Left lung (tissue), 10 donors: ENCODE results near the gene SMARCAD1. TPM values are rescaled to one million over a fixed set of nuclear protein-coding genes. Genes with fewer than 3 reads are reported as not detected.
"Not testable (repeated sequence)": the region's sequence is repeated elsewhere in the genome, so short reads cannot be mapped to it uniquely, and the experiment has no call there.

Source experiments
- ATAC-seq: fragments of 200-7000 bp; cut with Tn5 transposase; one replicate; pipeline ENCODE4 v1.9.1; 2020; ENCODE audit warnings: moderate library complexity
- DNase-seq, 4 donors: peaks; one replicate each; pipeline ENCODE4 v3.0.0-alpha.2; 2013 to 2020
- H3K27ac ChIP-seq, 2 donors: fragments of 200-600 bp; sonication (generic) in 1 of 2; one replicate each; pipeline versions ENCODE4 v1.5.0 to v1.8.0; 2020 to 2021
- H3K27me3 ChIP-seq, 2 donors: fragments of 200-600 bp; sonication (generic) in 1 of 2; one replicate each; pipeline versions ENCODE4 v1.5.0 to v1.8.0; 2020 to 2021
- H3K36me3 ChIP-seq, 2 donors: fragments of 200-600 bp; sonication (generic) in 1 of 2; one replicate each; pipeline versions ENCODE4 v1.5.0 to v1.8.0; 2020 to 2021
- H3K4me1 ChIP-seq, 2 donors: fragments of 200-600 bp; one replicate each; pipeline ENCODE4 v1.8.0; 2021
- H3K4me3 ChIP-seq, 2 donors: fragments of 200-600 bp; sonication (generic) in 1 of 2; one replicate each; pipeline versions ENCODE4 v1.5.0 to v1.8.0; 2020 to 2021; ENCODE audit warnings: mild to moderate bottlenecking in 1 of 2
- H3K9me3 ChIP-seq, 2 donors: fragments of 200-600 bp; sonication (generic) in 1 of 2; one replicate each; pipeline versions ENCODE4 v1.5.0 to v1.8.0; 2020 to 2021
- CTCF ChIP-seq, 2 donors: fragments of 200-600 bp; sonication (generic) in 1 of 2; IDR thresholded peaks; one replicate each; pipeline versions ENCODE4 v1.5.0 to v1.8.0; 2021; ENCODE audit warnings: antibody characterized with exemption in 2 of 2
- intact Hi-C, 2 donors: fragments of 100-400 bp; cut with DNase I; formaldehyde crosslinking; loops; one replicate each; pipeline versions ENCODE4 v1.11.2 to v1.14.2; 2022
- polyA plus RNA-seq, 6 donors: library from polyadenylated mRNA; unstranded; fragments of 120-200 nt; gene quantifications; one replicate each; pipeline ENCODE4 v1.2.1, GENCODE V29; 2013; ENCODE audit not compliant: insufficient read length in 6 of 6
- total RNA-seq, 2 donors: library from RNA; stranded (reverse); fragmentation: NEBNext Ultra II Directional; extraction: Animal tissue kit (Norgen Biotek cat#: 25700); gene quantifications; one replicate each; pipeline ENCODE4 v1.2.1, GENCODE V29; 2021
- donor health status: DM: no; HTN: yes; CAD: no.
- donor health status: DM: no; HTN: no; CAD: no.

The SMARCAD1 gene
- total and polyA plus RNA-seq, 8 donors: 20.9 to 65.5 (median 55.5) TPM

- DNase-seq (no peak), ATAC-seq (no peak)
- Histone ChIP-seq H3K36me3 (no peaks in the 10 kb centered on the region), H3K27me3 (no peaks in the 10 kb centered on the region), H3K9me3 (no peaks in the 10 kb centered on the region), H3K27ac (no peak overlapping the region), H3K4me3 (no peak overlapping the region), H3K4me1 (no peaks in the 10 kb centered on the region)
- intact Hi-C loops: loop anchor here in 1 of 2 donors (10.0 kb wide), 1 partner anchor 97 kb away; no protein-coding TSS in a partner anchor
- no peak for TF ChIP-seq CTCF (IDR thresholded peaks at IDR 0.05)
Measured at GRCh38 chr4:94307231-94307871, 99.7 kb downstream of the SMARCAD1 start.

- H3K27me3 ChIP-seq, intact Hi-C loops: not testable (repeated sequence)
Measured at GRCh38 chr4:94319927-94320326, 112.3 kb downstream of the SMARCAD1 start.

GRCh38 chr4:94325835-94326234 lies 118.2 kb downstream of the SMARCAD1 start:
- no peak overlapping the region for H3K27ac ChIP-seq
- H3K36me3 ChIP-seq: no peaks in the 10 kb centered on the region
- no peaks in the 10 kb centered on the region for H3K4me1 ChIP-seq
- H3K9me3 ChIP-seq: peaks cover 4 to 29% of the 10 kb centered on the region in 2 donors
- DNase-seq (no peak), ATAC-seq (no peak)
- intact Hi-C loops: no loop called here
- no peak overlapping the region for H3K4me3 ChIP-seq
- no peak for TF ChIP-seq CTCF (IDR thresholded peaks at IDR 0.05)
- no peaks in the 10 kb centered on the region for H3K27me3 ChIP-seq

More at GRCh38 chr4:94319927-94320326, 112.3 kb downstream of the SMARCAD1 start:
- not testable (repeated sequence) for H3K36me3 ChIP-seq, H3K27ac ChIP-seq, ATAC-seq, DNase-seq, H3K4me3 ChIP-seq, H3K4me1 ChIP-seq
- peaks cover 0 to 14% of the 10 kb centered on the region in 2 donors for H3K9me3 ChIP-seq

- peaks cover 4 to 23% of the 10 kb centered on the region in 2 donors for H3K9me3 ChIP-seq
- H3K27me3 ChIP-seq: no peaks in the 10 kb centered on the region
- TF ChIP-seq CTCF (IDR thresholded peaks at IDR 0.05): no peak
- intact Hi-C loops: no loop called here
- H3K27ac ChIP-seq: no peak overlapping the region
- H3K4me3 ChIP-seq: no peak overlapping the region
- no peaks in the 10 kb centered on the region for H3K4me1 ChIP-seq
- H3K36me3 ChIP-seq: no peaks in the 10 kb centered on the region
- DNase-seq (no peak), ATAC-seq (no peak)
Measured at GRCh38 chr4:94329933-94330332, 122.3 kb downstream of the SMARCAD1 start.

- no peaks in the 10 kb centered on the region for H3K9me3 ChIP-seq
- no peaks in the 10 kb centered on the region for H3K4me1 ChIP-seq
- ATAC-seq: no peak
- TF ChIP-seq CTCF (IDR thresholded peaks at IDR 0.05): no peak
- H3K36me3 ChIP-seq: no peaks in the 10 kb centered on the region
- intact Hi-C loops: no loop called here
- no peak for DNase-seq
- no peak overlapping the region for H3K27ac ChIP-seq
- H3K4me3 ChIP-seq: no peak overlapping the region
- no peaks in the 10 kb centered on the region for H3K27me3 ChIP-seq
Measured at GRCh38 chr4:94332983-94333590, 125.4 kb downstream of the SMARCAD1 start.
